CD4-positive, CD25-positive, alpha-beta regulatory T cell (primary cell): Measurements from ENCODE around the gene UPF3B. TPM values are rescaled to one million over a fixed set of nuclear protein-coding genes. Genes with fewer than 3 reads are reported as not detected.
"Not testable (repeated sequence)": the region's sequence is repeated elsewhere in the genome, so short reads cannot be mapped to it uniquely, and the experiment has no call there.

Experiments
- ATAC-seq, 2 donors: fragments of 150-1000 bp; cut with Tn5 transposase; one replicate each; pipeline ENCODE4 v1.10.0; 2021; ENCODE audit warnings: low read depth in 2 of 2, moderate number of reproducible peaks in 2 of 2, moderate library complexity in 1 of 2
- DNase-seq, 3 donors: peaks; one replicate each; pipeline versions ENCODE4 v3.0.0 to v3.0.0-alpha.2; 2012 to 2022; ENCODE audit warnings: mixed read lengths in 1 of 3
- H3K27ac ChIP-seq: one replicate; pipeline ENCODE4 v1.7.0; 2013; ENCODE audit warnings: mild to moderate bottlenecking, low read length; ENCODE audit not compliant: insufficient read depth, poor library complexity, severe bottlenecking
- H3K27me3 ChIP-seq: one replicate; pipeline ENCODE4 v1.7.0; 2013; ENCODE audit warnings: low read length; ENCODE audit not compliant: control insufficient read depth, insufficient read depth
- H3K36me3 ChIP-seq: one replicate; pipeline ENCODE4 v1.7.0; 2013; ENCODE audit warnings: mild to moderate bottlenecking, low read length, moderate library complexity; ENCODE audit not compliant: control insufficient read depth, insufficient read depth
- H3K4me1 ChIP-seq: 2 replicates; pipeline ENCODE4 v1.7.0; 2013; ENCODE audit warnings: mild to moderate bottlenecking, low read length; ENCODE audit not compliant: insufficient read depth, control insufficient read depth, poor library complexity, severe bottlenecking
- H3K4me3 ChIP-seq: one replicate; pipeline ENCODE4 v1.7.0; 2013; ENCODE audit warnings: low read depth, mild to moderate bottlenecking, low read length, moderate library complexity
- H3K9me3 ChIP-seq, 2 experiments: 1 replicate in 1 of 2; 2 replicates in 1 of 2; pipeline ENCODE4 v1.7.0; 2013; ENCODE audit warnings: low read length in 2 of 2, mild to moderate bottlenecking in 1 of 2, moderate library complexity in 1 of 2; ENCODE audit not compliant: control insufficient read depth in 2 of 2
- H3K27ac Mint-ChIP-seq, 3 donors: one replicate each; pipeline ENCODE4 v1.8.0; 2020 to 2022; ENCODE audit warnings: mild to moderate bottlenecking in 3 of 3, mixed read lengths in 3 of 3, moderate library complexity in 2 of 3
- H3K27me3 Mint-ChIP-seq: one replicate; pipeline ENCODE4 v1.8.0; 2022; ENCODE audit warnings: mild to moderate bottlenecking, mixed read lengths
- H3K36me3 Mint-ChIP-seq: one replicate; pipeline ENCODE4 v1.8.0; 2020; ENCODE audit warnings: mixed read lengths
- H3K4me1 Mint-ChIP-seq, 4 donors: one replicate each; pipeline ENCODE4 v1.8.0; 2020 to 2022; ENCODE audit warnings: mixed read lengths in 4 of 4, mild to moderate bottlenecking in 1 of 4
- H3K4me3 Mint-ChIP-seq, 4 donors: one replicate each; pipeline ENCODE4 v1.8.0; 2020 to 2022; ENCODE audit warnings: mild to moderate bottlenecking in 4 of 4, mixed read lengths in 4 of 4, moderate library complexity in 3 of 4
- H3K9me3 Mint-ChIP-seq, 7 donors: one replicate each; pipeline ENCODE4 v1.8.0; 2020 to 2022; ENCODE audit warnings: mixed read lengths in 7 of 7, mild to moderate bottlenecking in 3 of 7, moderate library complexity in 2 of 7
- polyA plus RNA-seq, 4 donors: library from polyadenylated mRNA; unstranded; fragments of 300-500 nt; fragmentation: Illumina TruSeq; gene quantifications; one replicate each; pipeline ENCODE4 v1.2.3, GENCODE V29; 2021
- total RNA-seq: library from RNA; stranded (reverse); gene quantifications from one replicate; pipeline ENCODE4 v1.2.3, GENCODE V29; 2022

UPF3B gene, protein sequence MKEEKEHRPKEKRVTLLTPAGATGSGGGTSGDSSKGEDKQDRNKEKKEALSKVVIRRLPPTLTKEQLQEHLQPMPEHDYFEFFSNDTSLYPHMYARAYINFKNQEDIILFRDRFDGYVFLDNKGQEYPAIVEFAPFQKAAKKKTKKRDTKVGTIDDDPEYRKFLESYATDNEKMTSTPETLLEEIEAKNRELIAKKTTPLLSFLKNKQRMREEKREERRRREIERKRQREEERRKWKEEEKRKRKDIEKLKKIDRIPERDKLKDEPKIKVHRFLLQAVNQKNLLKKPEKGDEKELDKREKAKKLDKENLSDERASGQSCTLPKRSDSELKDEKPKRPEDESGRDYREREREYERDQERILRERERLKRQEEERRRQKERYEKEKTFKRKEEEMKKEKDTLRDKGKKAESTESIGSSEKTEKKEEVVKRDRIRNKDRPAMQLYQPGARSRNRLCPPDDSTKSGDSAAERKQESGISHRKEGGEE
- total RNA-seq = 10.5 TPM
- 1 to 10 TPM; 2.9 to 4.8 (median 3.5) TPM for polyA plus RNA-seq

DNA sequence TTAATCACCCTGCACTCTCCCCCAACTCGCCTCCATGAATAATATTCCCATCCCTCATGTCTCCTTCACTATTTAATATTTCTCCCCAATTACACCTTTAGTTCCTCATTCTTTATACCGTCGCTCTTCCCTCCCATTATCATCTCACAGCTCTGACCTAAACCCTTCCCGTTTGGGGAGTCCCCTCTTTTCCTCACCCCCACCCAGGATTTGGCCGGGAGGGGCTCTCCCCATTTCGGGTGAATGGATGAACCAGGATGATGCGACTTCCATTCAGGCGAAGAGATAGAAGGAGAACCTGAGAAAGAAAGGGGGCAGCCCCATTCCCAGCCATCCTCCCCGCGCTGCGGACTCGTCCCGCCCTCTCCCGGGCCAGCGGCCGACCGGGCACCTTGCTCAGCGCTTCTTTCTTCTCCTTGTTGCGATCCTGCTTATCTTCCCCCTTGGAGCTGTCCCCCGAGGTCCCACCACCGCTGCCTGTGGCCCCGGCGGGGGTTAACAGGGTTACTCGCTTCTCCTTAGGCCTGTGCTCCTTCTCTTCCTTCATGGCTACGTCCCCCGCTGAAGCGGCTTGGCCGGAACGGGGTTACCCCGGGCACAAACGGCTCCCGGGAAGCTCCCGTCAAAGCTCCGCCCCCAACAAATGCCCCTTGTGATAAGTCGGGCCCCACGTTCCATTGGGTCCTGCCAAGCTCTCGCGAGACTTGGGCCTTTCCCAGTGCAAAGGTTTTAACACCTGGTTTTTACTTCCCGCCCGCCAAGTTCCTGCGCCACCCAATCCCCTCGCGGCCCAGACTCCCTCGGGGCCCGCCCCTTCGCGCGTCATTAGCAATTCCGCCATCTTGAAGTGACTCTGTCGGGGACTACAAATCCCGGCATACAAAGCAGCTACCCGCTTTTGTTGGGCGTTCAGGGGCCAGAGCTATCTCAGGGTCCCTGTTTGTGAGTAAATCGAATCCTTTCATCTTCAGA, at the start of gene UPF3B:
UPF3B (minus strand) TSS at position 582 of the 972 bp plus-strand sequence; CDS start at position 547, 35 bp downstream.
- peaks cover 3 to 26% (median 12%) of the 10 kb centered on the region in 4 donors for H3K4me1 Mint-ChIP-seq
- no peaks in the 10 kb centered on the region for H3K27me3 Mint-ChIP-seq
- peak within 1 kb of the TSS; percentile 92 to 99 (median 99) for H3K4me3 Mint-ChIP-seq
- peak within 1 kb of the TSS; percentile 94 for H3K27ac ChIP-seq
- H3K27me3 ChIP-seq = no peaks in the 10 kb centered on the region
- H3K36me3 Mint-ChIP-seq = peaks cover 3% of the 10 kb centered on the region
- ATAC-seq (peak; percentile 98 to 99), DNase-seq (peak; percentile 92 to 97 (median 93))
- no peaks in the 10 kb centered on the region for H3K9me3 Mint-ChIP-seq
- H3K36me3 ChIP-seq = peaks cover 3% of the 10 kb centered on the region
- H3K27ac Mint-ChIP-seq = peak within 1 kb of the TSS; percentile 97 to 100 (median 99)
- no peaks in the 10 kb centered on the region for H3K9me3 ChIP-seq
- H3K4me1 ChIP-seq = peaks cover 4% of the 10 kb centered on the region
- H3K4me3 ChIP-seq = peak within 1 kb of the TSS; percentile 81

DNA sequence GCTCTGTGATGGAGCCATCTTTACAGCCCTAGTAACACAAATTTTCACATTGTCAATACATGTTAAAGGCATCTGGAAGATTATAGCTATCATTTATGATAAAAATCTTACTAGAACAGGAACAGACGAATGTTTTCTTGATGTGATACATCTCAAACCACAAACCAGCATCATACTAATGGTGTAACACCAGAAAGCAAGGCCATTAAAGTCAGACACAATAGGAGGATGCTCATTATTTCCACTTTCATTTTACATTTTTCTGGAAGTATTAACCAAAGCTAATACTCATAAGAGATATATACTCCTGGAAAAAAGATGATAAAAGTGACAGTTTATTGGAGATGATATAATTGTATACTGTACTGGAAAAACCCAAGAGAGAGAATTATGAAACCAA, 48.2 kb upstream of the UPF3B start:
- no peaks in the 10 kb centered on the region for H3K4me1 ChIP-seq
- DNase-seq = no peak
- Mint-ChIP-seq H3K27ac (no peak overlapping the region), H3K9me3 (no peaks in the 10 kb centered on the region), H3K27me3 (peaks cover 5% of the 10 kb centered on the region), H3K4me3 (no peak overlapping the region), H3K36me3 (no peaks in the 10 kb centered on the region), H3K4me1 (peaks cover 0 to 2% (median 0%) of the 10 kb centered on the region in 4 donors)
- no peak overlapping the region for H3K4me3 ChIP-seq
- no peaks in the 10 kb centered on the region for H3K36me3 ChIP-seq
- ATAC-seq = no peak
- no peaks in the 10 kb centered on the region for H3K27me3 ChIP-seq
- H3K9me3 ChIP-seq = no peaks in the 10 kb centered on the region
- H3K27ac ChIP-seq = no peak overlapping the region

DNA sequence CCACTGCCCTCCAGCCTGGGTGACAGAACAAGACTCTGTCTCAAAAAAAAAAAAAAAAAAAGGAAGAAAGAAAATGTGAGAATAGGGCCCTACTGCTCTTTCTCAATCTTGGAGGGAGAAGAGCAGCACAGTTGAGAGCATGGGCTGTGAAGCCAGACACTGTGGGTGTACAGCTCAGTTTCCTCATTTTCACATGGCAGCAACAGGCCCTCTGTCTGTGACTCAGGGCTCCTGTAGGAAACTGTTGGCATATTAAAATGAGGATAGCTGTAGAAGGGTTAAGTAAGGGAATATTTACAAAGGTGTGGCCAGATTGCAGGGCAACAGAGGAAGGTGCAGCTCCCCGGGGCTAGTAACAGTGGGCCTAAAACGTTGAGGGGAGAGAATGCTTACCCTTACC, 46.4 kb upstream of the UPF3B start:
- no peak overlapping the region for H3K4me3 ChIP-seq
- no peaks in the 10 kb centered on the region for H3K4me1 ChIP-seq
- Mint-ChIP-seq H3K27ac (no peak overlapping the region), H3K4me3 (no peak overlapping the region), H3K27me3 (peaks cover 5% of the 10 kb centered on the region), H3K9me3 (no peaks in the 10 kb centered on the region), H3K4me1 (peaks cover 0 to 2% (median 0%) of the 10 kb centered on the region in 4 donors), H3K36me3 (no peaks in the 10 kb centered on the region)
- H3K9me3 ChIP-seq = no peaks in the 10 kb centered on the region
- no peak for DNase-seq
- no peak for ATAC-seq
- no peaks in the 10 kb centered on the region for H3K36me3 ChIP-seq
- no peaks in the 10 kb centered on the region for H3K27me3 ChIP-seq
- no peak overlapping the region for H3K27ac ChIP-seq

DNA sequence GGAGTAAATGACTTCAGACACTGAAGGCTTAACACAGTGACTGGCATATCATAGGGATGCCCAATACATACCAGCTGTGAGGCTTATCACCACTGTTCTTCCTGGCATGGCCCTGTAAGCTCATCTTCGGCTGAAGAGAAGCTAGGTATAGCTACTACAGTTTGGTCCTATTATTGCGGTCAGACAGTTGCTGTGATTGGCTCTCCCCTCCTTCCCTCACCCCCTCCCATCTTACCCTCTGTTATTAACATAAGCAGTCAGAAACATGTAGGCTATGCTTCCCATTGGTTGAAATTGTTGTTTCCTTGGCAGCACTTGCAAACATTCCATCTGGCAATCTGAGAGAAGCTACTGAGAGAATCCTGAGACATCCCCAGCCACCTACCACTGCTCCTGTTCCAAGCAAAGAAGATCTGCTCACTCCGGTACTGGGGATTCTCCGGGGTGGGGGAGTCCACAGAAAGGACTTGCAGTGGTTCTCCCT, 43.1 kb upstream of the UPF3B start, which contains the start of gene AKAP14:
AKAP14 (plus strand) TSS at position 51 of the 484 bp plus-strand sequence. CDS start 7,331 bp downstream, outside the sequence.
- Mint-ChIP-seq H3K4me1 (peaks cover 0 to 2% (median 0%) of the 10 kb centered on the region in 4 donors), H3K4me3 (no peak within 1 kb of the TSS), H3K27me3 (peaks cover 12% of the 10 kb centered on the region), H3K36me3 (no peaks in the 10 kb centered on the region), H3K27ac (no peak within 1 kb of the TSS), H3K9me3 (no peaks in the 10 kb centered on the region)
- H3K9me3 ChIP-seq = no peaks in the 10 kb centered on the region
- no peaks in the 10 kb centered on the region for H3K4me1 ChIP-seq
- DNase-seq = no peak
- no peaks in the 10 kb centered on the region for H3K36me3 ChIP-seq
- H3K27ac ChIP-seq = no peak within 1 kb of the TSS
- H3K27me3 ChIP-seq = no peaks in the 10 kb centered on the region
- no peak within 1 kb of the TSS for H3K4me3 ChIP-seq
- no peak for ATAC-seq

DNA sequence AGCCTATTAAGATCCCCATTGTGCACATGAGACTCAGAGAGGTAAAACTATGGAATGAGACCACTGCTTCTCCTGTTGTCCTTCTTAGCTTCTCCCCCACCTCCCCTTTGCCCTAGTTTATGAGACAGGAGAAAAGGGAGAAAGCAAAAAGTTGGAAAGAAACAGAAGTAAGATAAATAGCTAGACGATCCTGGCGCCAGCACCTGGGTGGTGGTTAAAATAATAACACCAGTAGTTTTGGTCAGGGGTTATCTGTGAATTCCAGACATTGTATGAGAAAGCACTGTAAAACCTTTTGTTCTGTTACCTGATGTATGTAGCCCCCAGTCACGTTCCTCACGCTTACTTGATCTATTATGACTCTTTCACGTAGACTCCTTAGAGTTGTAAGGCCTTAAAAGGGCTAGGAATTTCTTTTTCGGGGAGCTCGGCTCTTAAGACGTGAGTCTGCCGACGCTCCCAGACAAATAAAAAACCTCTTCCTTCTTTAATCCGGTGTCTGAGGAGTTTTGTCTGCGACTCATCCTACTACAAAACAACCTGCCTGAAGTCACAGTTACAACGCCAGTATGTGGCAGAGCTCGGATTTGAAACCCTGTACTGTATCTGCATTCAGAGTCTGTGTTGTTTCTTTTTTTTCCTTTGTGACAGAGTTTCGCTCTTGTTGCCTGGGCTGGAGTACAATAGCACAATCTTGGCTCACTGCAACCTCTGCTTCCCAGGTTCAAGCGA, 39.4 kb upstream of the UPF3B start:
- H3K4me3 Mint-ChIP-seq, H3K4me3 ChIP-seq, H3K9me3 Mint-ChIP-seq, H3K36me3 Mint-ChIP-seq, H3K27me3 ChIP-seq, DNase-seq, H3K27ac ChIP-seq, H3K9me3 ChIP-seq, H3K4me1 Mint-ChIP-seq, ATAC-seq, H3K36me3 ChIP-seq, H3K4me1 ChIP-seq: not testable (repeated sequence)
- peak overlapping the region in 1 of 3 donors; percentile 43 for H3K27ac Mint-ChIP-seq
- peaks cover 12% of the 10 kb centered on the region for H3K27me3 Mint-ChIP-seq

DNA sequence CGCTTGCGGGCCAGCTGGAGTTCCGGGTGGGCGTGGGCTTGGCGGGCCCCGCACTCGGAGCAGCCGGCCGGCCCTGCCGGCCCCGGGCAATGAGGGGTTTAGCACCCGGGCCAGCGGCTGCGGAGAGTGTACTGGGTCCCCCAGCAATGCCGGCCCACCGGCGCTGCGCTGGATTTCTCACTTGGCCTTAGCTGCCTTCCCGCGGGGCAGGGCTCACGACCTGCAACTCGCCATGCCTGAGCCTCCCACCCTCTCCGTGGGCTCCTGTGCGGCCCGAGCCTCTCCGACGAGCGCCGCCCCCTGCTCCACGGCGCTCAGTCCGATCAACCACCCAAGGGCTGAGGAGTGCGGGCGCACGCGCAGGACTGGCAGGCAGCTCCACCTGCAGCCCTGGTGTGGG, 37.9 kb upstream of the UPF3B start:
- H3K36me3 ChIP-seq, H3K4me3 ChIP-seq, H3K36me3 Mint-ChIP-seq, H3K4me3 Mint-ChIP-seq, H3K4me1 ChIP-seq, H3K27ac ChIP-seq, H3K27me3 ChIP-seq, H3K27ac Mint-ChIP-seq, DNase-seq, ATAC-seq, H3K9me3 Mint-ChIP-seq, H3K9me3 ChIP-seq: not testable (repeated sequence)
- H3K27me3 Mint-ChIP-seq = peaks cover 12% of the 10 kb centered on the region
- H3K4me1 Mint-ChIP-seq = peaks cover 0 to 12% (median 6%) of the 10 kb centered on the region in 4 donors
